Tracheal epithelial cell (primary cell): Measurements from ENCODE around the gene NOL6. TPM values are rescaled to one million over a fixed set of nuclear protein-coding genes. Genes with fewer than 3 reads are reported as not detected.

Experiments
- total RNA-seq: library from RNA; depleted of rRNA; stranded (reverse); fragments of >200 nt; gene quantifications from 2 replicates; pipeline ENCODE4 v1.2.1, GENCODE V29; 2014

NOL6 gene, protein sequence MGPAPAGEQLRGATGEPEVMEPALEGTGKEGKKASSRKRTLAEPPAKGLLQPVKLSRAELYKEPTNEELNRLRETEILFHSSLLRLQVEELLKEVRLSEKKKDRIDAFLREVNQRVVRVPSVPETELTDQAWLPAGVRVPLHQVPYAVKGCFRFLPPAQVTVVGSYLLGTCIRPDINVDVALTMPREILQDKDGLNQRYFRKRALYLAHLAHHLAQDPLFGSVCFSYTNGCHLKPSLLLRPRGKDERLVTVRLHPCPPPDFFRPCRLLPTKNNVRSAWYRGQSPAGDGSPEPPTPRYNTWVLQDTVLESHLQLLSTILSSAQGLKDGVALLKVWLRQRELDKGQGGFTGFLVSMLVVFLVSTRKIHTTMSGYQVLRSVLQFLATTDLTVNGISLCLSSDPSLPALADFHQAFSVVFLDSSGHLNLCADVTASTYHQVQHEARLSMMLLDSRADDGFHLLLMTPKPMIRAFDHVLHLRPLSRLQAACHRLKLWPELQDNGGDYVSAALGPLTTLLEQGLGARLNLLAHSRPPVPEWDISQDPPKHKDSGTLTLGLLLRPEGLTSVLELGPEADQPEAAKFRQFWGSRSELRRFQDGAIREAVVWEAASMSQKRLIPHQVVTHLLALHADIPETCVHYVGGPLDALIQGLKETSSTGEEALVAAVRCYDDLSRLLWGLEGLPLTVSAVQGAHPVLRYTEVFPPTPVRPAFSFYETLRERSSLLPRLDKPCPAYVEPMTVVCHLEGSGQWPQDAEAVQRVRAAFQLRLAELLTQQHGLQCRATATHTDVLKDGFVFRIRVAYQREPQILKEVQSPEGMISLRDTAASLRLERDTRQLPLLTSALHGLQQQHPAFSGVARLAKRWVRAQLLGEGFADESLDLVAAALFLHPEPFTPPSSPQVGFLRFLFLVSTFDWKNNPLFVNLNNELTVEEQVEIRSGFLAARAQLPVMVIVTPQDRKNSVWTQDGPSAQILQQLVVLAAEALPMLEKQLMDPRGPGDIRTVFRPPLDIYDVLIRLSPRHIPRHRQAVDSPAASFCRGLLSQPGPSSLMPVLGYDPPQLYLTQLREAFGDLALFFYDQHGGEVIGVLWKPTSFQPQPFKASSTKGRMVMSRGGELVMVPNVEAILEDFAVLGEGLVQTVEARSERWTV
- 38.8 and 42.0 TPM in 2 replicates for total RNA-seq

GRCh38 chr9:33473643-33474352, at the start of gene NOL6:
Gene NOL6 (minus strand): TSS chr9:33473924. CDS start chr9:33473842, 82 bp downstream.

DNA sequence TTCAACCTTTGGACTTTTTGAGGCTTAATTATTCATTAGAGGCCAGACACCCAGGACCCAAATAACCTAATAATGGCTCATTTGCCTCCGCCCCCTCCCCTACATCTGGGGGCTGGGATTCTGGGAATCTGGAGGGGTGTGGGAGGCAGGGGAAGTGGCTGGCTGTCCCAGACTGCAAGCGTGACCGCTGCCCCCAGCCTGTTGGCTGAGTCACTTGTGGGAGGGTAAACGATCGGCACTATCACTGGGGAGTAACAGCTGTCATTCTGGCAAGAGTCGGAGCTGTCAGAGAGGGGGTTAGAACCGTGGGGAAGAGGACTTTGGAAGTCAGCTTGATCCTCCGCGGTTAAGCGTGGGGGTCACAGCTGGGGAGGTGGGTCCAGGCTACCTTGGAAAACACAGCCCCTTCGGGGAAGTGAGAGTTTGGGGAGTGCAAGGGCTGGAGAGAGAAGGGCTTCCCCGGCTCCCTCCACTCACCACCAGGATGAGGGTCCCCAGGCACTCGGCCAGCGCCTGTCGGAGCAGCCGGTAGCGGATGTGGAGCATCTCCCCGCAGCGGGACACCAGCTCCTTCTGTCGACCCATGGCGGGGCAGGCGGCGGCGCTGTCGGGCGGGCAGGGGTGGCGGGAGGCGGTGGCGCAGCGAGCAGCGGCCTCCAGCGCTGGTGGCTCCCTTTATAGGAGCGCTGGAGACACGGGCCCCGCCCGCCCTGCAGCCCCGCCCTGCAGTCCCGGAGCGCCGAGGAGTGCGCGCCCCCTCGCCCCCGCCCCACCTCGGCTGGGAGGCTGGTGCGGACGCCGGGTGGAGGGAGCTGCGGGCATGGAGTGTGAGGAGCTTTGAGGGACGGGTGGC, 26.6 kb downstream of the NOL6 start, which contains the start of gene AQP3:
AQP3 (minus strand) TSS at position 648 of the 853 bp plus-strand sequence; CDS start at position 585, 63 bp downstream.

Other genes with a start within 250 kb of the NOL6 start
- gene SPINK4, start 233.8 kb downstream of the NOL6 start, total RNA-seq, result not detected in 2 replicates
- 26.0 and 62.0 TPM in 2 replicates for gene BAG1, start 209.2 kb downstream of the NOL6 start, total RNA-seq
- 143 and 191 TPM in 2 replicates for gene CHMP5, start 208.9 kb downstream of the NOL6 start, total RNA-seq
- 15.7 and 21.1 TPM in 2 replicates for gene NFX1, start 183.4 kb downstream of the NOL6 start, total RNA-seq
- gene AQP7, start 71.4 kb downstream of the NOL6 start, total RNA-seq, result not detected in 2 replicates
- 18.3 and 148 TPM in 2 replicates for gene AQP3, start 26.3 kb downstream of the NOL6 start, total RNA-seq
- gene ANKRD18B, start 50.3 kb upstream of the NOL6 start, total RNA-seq, result 3.9 and 16.6 TPM in 2 replicates